ENCODE data around the gene KCTD5.

The KCTD5 gene

GRCh38 chr16:2713523-2713922 lies 31.2 kb downstream of the KCTD5 start:
- Histone ChIP-seq H3K36me3 (ENCODE audit: control insufficient read depth, insufficient read depth, low read length) (peaks cover 3% of the 10 kb centered on the region), H3K4me3 (ENCODE audit: low read depth, low read length) (no peak overlapping the region), H3K27ac (ENCODE audit: low read depth, low read length) (no peak overlapping the region), H3K27me3 (ENCODE audit: control insufficient read depth, insufficient read depth, low read length) (no peaks in the 10 kb centered on the region), H3K9me3 (ENCODE audit: control insufficient read depth, insufficient read depth, low read length) (no peaks in the 10 kb centered on the region), H3K9ac (ENCODE audit: low read depth, low read length) (no peak overlapping the region), H3K4me1 (ENCODE audit: control insufficient read depth, insufficient read depth, low read length) (no peaks in the 10 kb centered on the region)

GRCh38 chr16:2713985-2714774 lies 31.9 kb downstream of the KCTD5 start:
- no peaks in the 10 kb centered on the region for H3K9me3 ChIP-seq (ENCODE audit: control insufficient read depth, insufficient read depth, low read length)
- H3K27me3 ChIP-seq (ENCODE audit: control insufficient read depth, insufficient read depth, low read length), result no peaks in the 10 kb centered on the region
- no peak overlapping the region for H3K9ac ChIP-seq (ENCODE audit: low read depth, low read length)
- no peak overlapping the region for H3K4me3 ChIP-seq (ENCODE audit: low read depth, low read length)
- H3K36me3 ChIP-seq (ENCODE audit: control insufficient read depth, insufficient read depth, low read length), result no peaks in the 10 kb centered on the region
- no peaks in the 10 kb centered on the region for H3K4me1 ChIP-seq (ENCODE audit: control insufficient read depth, insufficient read depth, low read length)
- no peak overlapping the region for H3K27ac ChIP-seq (ENCODE audit: low read depth, low read length)

DNA sequence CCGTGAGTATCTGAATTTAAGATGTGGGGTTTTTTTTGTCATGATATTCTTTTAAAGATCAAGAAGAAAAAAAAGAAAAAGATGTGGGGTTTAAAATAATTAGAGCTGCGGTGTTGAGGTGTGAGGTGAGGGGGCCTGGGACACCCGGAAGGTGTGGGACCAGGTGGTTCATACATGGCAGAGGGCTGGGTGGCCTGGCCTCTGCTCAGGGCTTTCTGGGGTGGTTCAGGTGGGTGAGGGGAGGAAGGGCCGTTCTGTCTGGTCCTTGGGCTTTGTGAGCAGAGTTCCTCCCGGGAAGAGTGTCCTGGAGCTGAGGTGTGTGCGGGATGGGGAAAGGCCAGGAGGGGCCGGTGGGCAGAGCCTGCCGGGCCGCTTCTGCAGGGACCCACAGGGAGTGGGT lies 32.7 kb downstream of the KCTD5 start:
- H3K4me1 ChIP-seq (ENCODE audit: control insufficient read depth, insufficient read depth, low read length), result no peaks in the 10 kb centered on the region
- no peaks in the 10 kb centered on the region for H3K27me3 ChIP-seq (ENCODE audit: control insufficient read depth, insufficient read depth, low read length)
- no peak overlapping the region for H3K9ac ChIP-seq (ENCODE audit: low read depth, low read length)
- no peak overlapping the region for H3K4me3 ChIP-seq (ENCODE audit: low read depth, low read length)
- no peaks in the 10 kb centered on the region for H3K9me3 ChIP-seq (ENCODE audit: control insufficient read depth, insufficient read depth, low read length)
- no peak overlapping the region for H3K27ac ChIP-seq (ENCODE audit: low read depth, low read length)
- H3K36me3 ChIP-seq (ENCODE audit: control insufficient read depth, insufficient read depth, low read length), result no peaks in the 10 kb centered on the region

- H3K27ac ChIP-seq (ENCODE audit: low read depth, low read length), result no peak overlapping the region
- H3K9me3 ChIP-seq (ENCODE audit: control insufficient read depth, insufficient read depth, low read length), result no peaks in the 10 kb centered on the region
- no peak overlapping the region for H3K9ac ChIP-seq (ENCODE audit: low read depth, low read length)
- no peaks in the 10 kb centered on the region for H3K36me3 ChIP-seq (ENCODE audit: control insufficient read depth, insufficient read depth, low read length)
- no peaks in the 10 kb centered on the region for H3K4me1 ChIP-seq (ENCODE audit: control insufficient read depth, insufficient read depth, low read length)
- H3K27me3 ChIP-seq (ENCODE audit: control insufficient read depth, insufficient read depth, low read length), result no peaks in the 10 kb centered on the region
- H3K4me3 ChIP-seq (ENCODE audit: low read depth, low read length), result no peak overlapping the region
Observed at GRCh38 chr16:2715519-2715918, 33.2 kb downstream of the KCTD5 start.

DNA sequence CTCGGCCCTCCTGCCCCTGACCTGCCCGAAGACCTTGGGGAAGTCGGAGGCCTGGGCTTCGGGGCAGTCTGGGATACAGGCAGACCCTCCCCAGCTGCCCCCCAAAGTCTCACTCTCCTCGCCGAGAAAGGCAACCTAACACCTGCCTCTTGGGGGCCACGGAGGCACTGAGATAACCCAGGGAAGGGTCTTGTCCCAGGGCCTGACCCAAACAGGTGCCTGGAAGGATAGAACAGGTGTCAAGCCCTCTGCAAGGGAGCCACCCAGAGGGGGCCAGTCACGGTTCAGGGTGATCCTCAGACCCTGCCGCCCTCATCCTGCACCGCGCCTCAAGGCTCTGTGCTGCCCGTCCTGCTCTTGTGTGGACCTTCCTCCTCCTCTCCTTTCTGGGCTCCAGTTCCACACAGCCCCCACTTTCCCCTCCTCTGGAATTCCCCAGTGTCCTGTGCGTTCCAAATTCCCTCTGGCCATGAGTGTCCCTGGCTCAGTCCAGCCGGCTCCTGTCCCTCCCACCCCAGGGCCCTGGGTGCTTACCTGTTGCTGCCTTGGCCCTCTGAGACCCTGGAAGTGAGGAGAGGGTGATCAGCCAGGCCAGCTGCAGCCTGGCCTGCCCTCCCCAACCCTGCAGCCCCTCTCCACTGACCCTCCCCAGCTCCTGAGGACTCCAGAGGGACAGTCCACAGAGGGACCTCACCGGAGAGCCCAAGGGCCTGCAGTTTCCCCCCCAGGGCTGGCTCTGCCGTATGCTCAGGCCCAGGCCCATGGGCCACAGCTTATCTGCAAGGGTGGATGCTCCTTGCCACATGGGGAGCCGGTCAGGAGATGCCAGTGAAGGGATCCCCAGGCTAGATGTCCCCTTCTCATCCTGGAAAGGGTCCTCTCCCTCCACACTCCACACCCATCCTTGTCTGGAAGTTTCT lies 33.9 kb downstream of the KCTD5 start:
- H3K27me3 ChIP-seq (ENCODE audit: control insufficient read depth, insufficient read depth, low read length), result no peaks in the 10 kb centered on the region
- no peak overlapping the region for H3K27ac ChIP-seq (ENCODE audit: low read depth, low read length)
- no peaks in the 10 kb centered on the region for H3K4me1 ChIP-seq (ENCODE audit: control insufficient read depth, insufficient read depth, low read length)
- H3K9ac ChIP-seq (ENCODE audit: low read depth, low read length), result no peak overlapping the region
- H3K36me3 ChIP-seq (ENCODE audit: control insufficient read depth, insufficient read depth, low read length), result no peaks in the 10 kb centered on the region
- H3K4me3 ChIP-seq (ENCODE audit: low read depth, low read length), result no peak overlapping the region
- no peaks in the 10 kb centered on the region for H3K9me3 ChIP-seq (ENCODE audit: control insufficient read depth, insufficient read depth, low read length)

GRCh38 chr16:2716948-2717347 lies 34.6 kb downstream of the KCTD5 start:
- Histone ChIP-seq H3K36me3 (ENCODE audit: control insufficient read depth, insufficient read depth, low read length) (no peaks in the 10 kb centered on the region), H3K4me1 (ENCODE audit: control insufficient read depth, insufficient read depth, low read length) (no peaks in the 10 kb centered on the region), H3K9ac (ENCODE audit: low read depth, low read length) (no peak overlapping the region), H3K27me3 (ENCODE audit: control insufficient read depth, insufficient read depth, low read length) (no peaks in the 10 kb centered on the region), H3K4me3 (ENCODE audit: low read depth, low read length) (no peak overlapping the region), H3K9me3 (ENCODE audit: control insufficient read depth, insufficient read depth, low read length) (no peaks in the 10 kb centered on the region), H3K27ac (ENCODE audit: low read depth, low read length) (no peak overlapping the region)

DNA sequence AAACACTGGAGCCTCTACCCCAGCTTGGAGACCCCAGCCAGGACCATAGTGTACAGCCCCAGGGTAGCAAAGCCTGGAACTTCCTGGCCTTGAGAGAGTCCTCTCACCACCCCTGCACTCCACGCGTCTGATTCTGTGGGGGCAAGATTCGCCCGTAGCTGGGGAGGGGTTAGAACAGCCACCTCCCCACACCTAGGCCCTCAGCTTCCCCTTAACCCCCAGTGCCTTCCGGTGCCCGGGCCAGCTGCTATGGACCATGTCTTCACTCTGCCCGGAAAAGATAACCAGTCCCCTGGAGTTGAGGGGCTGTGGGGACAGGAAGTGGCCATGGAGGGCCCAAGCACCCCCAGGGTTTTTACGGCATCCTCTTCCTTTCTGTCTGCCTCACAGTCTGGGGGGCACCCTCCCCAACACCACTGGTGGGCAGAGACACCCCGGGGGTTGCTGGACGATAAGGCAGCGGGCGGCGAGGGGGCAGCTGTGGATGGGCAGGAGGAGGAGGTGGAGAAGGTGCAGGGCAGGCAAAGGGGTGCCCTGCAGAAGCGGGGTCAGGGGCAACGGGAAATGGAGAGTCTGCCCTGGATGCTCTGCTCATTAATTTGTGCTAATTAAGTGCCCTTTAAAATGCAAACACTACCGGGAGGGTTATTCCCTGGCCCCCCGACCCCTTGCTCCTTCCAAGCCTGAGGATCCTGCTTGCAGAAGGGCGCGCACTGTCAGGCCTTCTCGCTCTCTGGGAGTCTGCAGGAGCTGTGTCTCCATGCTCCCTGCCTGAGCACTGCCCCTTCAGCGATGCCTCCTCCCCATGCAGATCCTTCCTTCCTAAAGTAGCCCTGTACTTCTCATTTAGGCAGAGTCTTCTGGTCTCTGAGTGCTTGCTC lies 35.3 kb downstream of the KCTD5 start:
- Histone ChIP-seq H3K4me3 (ENCODE audit: low read depth, low read length) (no peak overlapping the region), H3K9ac (ENCODE audit: low read depth, low read length) (no peak overlapping the region), H3K9me3 (ENCODE audit: control insufficient read depth, insufficient read depth, low read length) (no peaks in the 10 kb centered on the region), H3K36me3 (ENCODE audit: control insufficient read depth, insufficient read depth, low read length) (no peaks in the 10 kb centered on the region), H3K27ac (ENCODE audit: low read depth, low read length) (no peak overlapping the region), H3K27me3 (ENCODE audit: control insufficient read depth, insufficient read depth, low read length) (no peaks in the 10 kb centered on the region), H3K4me1 (ENCODE audit: control insufficient read depth, insufficient read depth, low read length) (no peaks in the 10 kb centered on the region)

DNA sequence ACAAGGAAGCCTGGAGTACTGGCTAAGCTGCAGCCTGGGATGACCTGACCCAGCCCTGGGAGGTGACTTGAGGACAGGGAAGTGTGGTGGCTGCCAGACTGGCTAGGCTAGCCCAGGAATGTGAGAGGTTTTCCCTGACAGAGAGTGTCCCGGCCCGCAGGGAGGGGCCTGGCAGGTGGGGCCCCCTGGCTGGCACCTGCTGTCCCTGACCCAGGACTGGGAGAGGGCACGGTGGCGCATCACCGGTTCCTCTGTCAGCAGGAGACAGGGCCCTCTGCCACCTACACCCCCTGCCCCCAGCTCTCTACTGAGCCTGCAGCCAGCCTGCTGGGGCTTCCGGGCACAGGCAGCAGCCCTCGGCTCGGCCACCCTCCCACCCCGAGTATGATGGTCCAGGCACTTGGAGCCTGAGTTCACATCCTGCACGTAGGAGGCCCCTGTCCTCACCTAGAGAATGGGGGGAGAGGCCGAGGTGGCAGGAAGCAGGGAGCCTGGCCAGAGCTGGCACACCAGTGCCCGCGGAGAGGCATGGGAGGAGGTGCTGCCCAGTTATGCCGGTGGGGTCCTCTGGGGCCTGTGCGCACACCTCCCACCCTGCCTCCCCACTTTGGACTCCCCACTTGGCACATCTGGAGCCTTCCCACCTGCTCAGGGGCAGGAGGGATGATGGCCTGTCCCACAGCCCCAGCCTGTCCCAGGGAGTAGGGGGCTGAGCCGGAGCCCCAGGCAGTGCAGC lies 37.2 kb downstream of the KCTD5 start:
- H3K4me3 ChIP-seq (ENCODE audit: low read depth, low read length), result no peak overlapping the region
- no peak overlapping the region for H3K9ac ChIP-seq (ENCODE audit: low read depth, low read length)
- no peaks in the 10 kb centered on the region for H3K36me3 ChIP-seq (ENCODE audit: control insufficient read depth, insufficient read depth, low read length)
- H3K4me1 ChIP-seq (ENCODE audit: control insufficient read depth, insufficient read depth, low read length), result no peaks in the 10 kb centered on the region
- H3K27ac ChIP-seq (ENCODE audit: low read depth, low read length), result no peak overlapping the region
- H3K27me3 ChIP-seq (ENCODE audit: control insufficient read depth, insufficient read depth, low read length), result no peaks in the 10 kb centered on the region
- H3K9me3 ChIP-seq (ENCODE audit: control insufficient read depth, insufficient read depth, low read length), result no peaks in the 10 kb centered on the region

- Histone ChIP-seq H3K4me3 (ENCODE audit: low read depth, low read length) (peak within 1 kb of the TSS; percentile 66), H3K27me3 (ENCODE audit: control insufficient read depth, insufficient read depth, low read length) (no peaks in the 10 kb centered on the region), H3K4me1 (ENCODE audit: control insufficient read depth, insufficient read depth, low read length) (no peaks in the 10 kb centered on the region), H3K9me3 (ENCODE audit: control insufficient read depth, insufficient read depth, low read length) (no peaks in the 10 kb centered on the region), H3K36me3 (ENCODE audit: control insufficient read depth, insufficient read depth, low read length) (no peaks in the 10 kb centered on the region), H3K27ac (ENCODE audit: low read depth, low read length) (peak within 1 kb of the TSS; percentile 91), H3K9ac (ENCODE audit: low read depth, low read length) (peak within 1 kb of the TSS; percentile 63)
Observed at GRCh38 chr16:2720064-2720457, 37.7 kb downstream of the KCTD5 start, which contains the start of gene PRSS27. Gene PRSS27 (minus strand): TSS chr16:2720224. CDS start chr16:2720160, 64 bp downstream.
